Right renal cortex interstitium (tissue), 3 donors: ENCODE measurements around the gene ITGA7. TPM values are rescaled to one million over a fixed set of nuclear protein-coding genes. Genes with fewer than 3 reads are reported as not detected.

Experiments used
- DNase-seq, 3 donors: peaks; one replicate each; pipeline ENCODE4 v3.0.0-alpha.2; 2013; ENCODE audit warnings: low read depth in 3 of 3, low spot score in 2 of 3
- polyA plus RNA-seq, 3 donors: library from polyadenylated mRNA; unstranded; fragments of 120-200 nt; gene quantifications; one replicate each; pipeline ENCODE4 v1.2.1, GENCODE V29; 2013; ENCODE audit not compliant: insufficient read length in 3 of 3

Gene ITGA7
- polyA plus RNA-seq, 3 donors = 22.3 to 27.7 (median 22.5) TPM

DNA sequence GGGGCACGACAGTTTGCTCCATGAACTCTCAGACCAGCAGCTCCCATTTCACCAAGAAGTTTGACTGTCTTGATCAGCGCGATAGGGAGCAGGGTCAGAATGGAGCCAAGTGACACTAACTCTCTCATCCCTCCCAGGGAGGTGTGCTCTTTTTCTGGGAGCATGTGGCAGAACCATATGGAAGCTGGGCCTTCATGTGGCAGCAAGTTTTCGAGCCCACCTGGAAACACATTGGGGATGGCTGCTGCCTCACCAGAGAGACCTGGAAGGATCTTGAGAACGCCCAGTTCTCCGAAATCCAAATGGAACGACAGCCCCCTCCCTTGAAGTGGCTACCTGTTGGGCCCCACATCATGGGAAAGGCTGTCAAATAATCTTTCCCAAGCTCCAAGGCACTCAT is 24.0 kb downstream of the ITGA7 start:
- no peak for DNase-seq

DNA sequence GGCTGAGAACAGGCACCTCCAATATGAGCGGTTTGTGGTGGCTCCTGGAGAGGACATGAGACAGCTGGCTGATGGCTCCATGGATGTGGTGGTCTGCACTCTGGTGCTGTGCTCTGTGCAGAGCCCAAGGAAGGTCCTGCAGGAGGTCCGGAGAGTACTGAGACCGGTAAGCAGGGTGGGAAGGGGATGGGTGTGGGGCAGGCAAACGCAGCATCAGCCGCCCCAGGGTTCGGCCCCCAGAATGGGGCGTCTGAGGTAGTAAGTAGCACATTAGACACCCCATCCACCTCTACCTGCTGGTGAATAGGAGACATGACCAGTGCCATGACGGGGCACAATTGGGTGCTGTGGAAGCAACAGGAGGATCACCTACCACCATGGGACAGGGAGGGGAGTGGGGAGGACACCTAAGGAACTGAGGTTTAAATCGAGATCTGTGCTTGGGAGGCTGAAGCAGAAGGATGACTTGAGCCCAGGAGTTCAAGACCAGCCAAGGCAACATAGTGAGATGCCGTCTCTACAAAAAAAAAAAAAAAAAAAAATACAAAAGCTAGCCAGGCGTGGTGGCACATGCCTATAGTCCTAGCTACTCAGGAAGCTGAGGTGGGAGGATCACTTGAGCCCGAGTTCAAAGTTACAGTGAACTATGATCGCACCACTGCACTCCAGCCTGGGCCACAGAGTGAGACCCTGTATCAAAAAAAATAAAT is 25.5 kb downstream of the ITGA7 start:
- DNase-seq = no peak

DNA sequence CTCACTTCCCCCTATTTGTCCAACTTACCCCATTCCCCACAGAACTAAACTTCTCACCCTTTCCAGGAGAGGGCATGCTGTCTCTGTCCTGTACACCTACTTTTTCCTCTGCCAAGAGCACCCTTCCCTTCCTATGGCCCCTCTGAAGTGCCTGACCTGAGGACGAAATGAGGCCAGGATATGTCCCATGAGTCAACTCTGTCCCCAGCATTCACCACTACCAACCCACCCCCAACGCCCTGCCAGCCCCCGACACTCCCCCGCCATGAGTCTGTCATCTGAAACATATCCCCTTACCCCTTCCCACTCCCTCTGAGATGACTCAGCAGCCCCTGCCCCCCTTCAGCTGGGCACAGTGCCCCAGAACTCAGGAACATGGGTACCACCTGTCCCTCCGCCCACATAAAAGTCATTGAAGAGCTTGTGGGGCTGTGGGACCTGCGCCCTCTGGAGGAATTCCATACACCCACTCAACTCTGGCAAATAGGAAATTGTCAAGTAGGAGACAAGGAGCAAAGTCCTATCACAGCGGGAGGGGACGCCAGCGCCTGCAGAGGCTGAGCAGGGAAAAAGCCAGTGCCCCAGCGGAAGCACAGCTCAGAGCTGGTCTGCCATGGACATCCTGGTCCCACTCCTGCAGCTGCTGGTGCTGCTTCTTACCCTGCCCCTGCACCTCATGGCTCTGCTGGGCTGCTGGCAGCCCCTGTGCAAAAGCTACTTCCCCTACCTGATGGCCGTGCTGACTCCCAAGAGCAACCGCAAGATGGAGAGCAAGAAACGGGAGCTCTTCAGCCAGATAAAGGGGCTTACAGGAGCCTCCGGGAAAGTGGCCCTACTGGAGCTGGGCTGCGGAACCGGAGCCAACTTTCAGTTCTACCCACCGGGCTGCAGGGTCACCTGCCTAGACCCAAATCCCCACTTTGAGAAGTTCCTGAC is 26.3 kb downstream of the ITGA7 start:
- peak; percentile 33 to 65 (median 49) for DNase-seq

DNA sequence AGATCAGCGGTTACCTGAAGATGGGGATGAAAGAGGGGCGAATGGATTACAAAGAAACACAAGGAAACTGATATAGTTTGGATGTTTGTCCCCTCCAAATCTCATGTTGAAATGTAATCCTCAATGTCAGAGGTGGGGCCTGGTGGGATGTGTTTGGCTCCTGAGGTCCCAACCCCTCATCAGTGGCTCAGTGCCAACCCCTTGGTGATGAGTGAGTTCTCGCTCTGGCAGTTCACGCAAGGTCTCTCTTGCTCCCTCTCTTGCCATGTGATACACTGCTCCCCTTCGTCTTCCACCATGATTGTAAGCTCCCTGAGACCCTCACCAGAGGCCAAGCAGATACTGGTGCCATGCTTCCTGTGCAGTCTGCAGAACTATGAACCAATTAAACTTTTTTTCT is 28.0 kb downstream of the ITGA7 start:
- no peak for DNase-seq

DNA sequence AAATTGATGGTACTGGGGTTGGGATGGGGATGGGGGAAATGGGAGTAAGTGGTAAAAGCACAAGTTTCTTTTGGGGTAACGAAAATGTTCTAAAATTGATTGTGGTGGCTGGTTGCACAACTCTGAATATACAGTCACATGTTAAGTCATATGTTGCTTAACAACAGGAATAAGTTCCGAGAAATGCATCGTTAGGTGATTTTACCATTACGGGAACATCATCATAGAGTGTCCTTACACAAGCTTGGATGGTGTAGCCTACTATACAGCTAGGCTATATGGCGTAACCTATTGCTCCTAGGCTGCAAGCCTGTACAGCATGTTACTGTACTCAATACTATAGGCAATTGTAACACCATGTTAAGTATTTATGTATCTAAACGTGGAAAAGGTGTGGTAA is 31.0 kb downstream of the ITGA7 start:
- no peak for DNase-seq

DNA sequence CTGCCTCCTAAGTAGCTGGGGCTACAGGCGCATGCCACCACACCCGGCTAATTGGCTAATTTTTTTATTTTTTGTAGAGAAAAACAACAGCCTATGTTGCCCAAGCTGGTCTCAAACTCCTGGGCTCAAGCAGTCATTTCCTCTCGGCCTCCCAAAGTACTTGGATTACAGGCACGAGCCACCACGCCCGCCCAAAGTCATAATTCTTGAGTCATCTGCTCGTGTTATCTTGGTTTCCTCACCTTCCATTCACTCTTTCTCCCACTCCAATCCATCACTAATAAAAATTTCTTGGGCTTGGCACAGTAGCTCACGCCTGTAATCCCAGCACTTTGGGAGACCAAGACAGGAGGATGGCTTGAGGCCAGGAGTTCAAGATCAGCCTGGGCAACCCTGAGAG is 32.0 kb downstream of the ITGA7 start:
- DNase-seq = no peak

DNA sequence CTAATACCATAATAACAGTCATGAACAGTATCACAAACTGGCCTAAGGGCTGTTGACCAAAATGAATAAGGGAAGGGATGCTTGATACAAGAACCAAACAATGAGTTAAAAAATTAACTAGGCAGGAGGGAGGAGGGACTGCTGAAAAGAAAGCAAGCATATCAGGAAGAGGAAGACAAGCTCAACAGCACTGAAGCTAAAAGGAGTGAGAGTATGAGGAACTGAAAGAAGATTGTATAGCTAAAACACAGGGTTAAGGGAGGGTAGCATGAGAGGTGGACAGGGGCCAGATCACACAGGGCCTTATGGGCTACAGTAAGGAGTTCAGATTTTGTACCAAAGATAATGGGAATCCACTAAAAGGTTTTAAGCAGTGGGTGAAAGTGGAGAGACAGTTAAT is 34.1 kb downstream of the ITGA7 start:
- DNase-seq = no peak

DNA sequence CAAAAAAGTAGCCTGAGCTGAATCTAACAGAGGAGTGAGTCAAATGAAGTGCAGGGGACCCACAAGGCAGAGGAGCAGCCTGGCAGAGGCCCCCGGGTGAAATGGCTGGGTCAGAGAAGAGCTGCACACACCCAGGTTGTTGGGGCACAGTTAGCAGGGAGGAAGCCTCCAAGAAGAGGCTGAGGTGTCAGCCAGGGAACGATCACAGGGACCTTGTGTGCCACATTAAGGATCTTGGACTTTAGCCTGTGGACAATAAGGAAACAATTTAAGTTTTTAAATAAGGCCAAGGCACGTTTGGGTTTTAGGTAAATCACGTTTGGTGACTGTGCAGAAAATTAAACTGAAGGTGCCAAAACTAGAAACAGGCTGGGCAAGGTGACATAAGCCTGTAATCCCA is 36.0 kb downstream of the ITGA7 start:
- DNase-seq = no peak

DNA sequence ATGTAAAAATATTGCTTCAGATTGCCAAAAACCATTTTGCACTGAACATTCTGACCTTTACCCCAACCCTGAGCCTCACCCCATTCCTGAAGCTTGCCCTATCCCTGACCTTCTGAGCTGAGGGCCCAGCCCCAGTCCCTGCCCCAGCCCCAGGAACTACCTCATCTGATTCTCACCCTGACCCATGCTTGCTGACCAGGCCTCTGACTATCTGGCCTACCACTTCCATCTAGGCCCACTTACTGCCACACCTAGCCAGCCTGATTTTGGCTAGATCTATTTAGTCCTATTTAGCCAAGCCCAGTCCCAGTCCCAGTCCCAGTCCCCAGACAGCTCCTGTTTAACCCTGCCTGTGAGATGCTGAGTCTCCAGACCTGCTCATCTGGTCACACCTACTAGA is 37.4 kb downstream of the ITGA7 start:
- DNase-seq = no peak

DNA sequence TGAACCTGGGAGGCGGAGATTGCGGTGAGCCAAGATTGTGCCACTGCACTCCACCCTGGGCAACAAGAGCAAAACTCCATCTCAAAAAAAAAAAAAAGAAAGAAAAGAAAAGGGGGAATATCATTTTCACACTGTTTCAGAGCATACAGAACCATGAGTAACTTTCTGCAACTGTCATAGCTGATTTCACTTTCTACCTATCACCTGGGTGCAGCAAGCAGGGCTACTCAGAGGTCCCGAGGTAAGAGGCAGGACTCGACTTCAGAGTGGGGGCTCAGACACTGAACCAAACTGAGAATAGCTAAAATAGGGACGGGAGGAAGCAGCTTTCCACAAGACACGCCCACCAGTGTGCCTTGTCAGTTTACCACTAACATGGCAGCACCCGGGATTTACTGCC is 41.2 kb downstream of the ITGA7 start:
- DNase-seq = no peak

DNA sequence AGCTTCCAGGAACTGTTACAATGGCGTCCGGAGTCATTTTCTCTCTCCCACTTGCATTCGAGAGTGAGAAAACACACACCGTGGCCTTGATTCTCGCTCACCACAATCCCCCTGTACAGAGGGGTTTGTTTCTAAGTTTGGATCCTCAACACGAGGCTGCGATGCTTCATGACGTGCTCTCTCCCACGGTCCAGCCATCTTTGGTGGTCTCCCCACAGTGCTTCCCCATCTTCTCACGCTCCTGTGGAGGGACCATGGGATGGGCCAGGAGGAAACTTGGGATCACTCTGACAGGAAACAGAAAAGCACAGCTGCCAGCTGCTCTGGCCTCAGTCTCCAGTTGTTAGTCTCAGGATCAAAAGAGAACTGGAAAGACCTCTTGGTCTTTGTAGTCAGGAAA is 42.9 kb downstream of the ITGA7 start:
- no peak for DNase-seq

DNA sequence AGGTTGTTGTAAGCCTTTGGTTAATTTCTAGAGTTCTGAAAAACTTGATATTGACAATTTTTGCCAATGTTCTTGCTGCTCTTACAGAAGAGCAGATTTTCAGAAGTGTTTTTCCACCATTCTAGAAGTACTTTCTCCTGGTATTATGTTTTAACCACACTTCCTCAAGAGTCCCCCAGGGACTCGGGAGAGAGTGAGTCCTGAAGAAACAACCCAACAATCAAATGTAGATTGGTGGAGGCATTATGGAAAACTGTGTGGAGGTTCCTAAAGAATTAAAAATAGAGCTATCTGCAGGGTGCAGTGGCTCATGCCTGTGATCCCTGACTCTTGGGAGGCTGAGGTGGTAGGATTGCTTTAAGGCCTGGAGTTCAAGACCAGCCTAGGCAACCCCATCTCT is 44.3 kb downstream of the ITGA7 start:
- no peak for DNase-seq

DNA sequence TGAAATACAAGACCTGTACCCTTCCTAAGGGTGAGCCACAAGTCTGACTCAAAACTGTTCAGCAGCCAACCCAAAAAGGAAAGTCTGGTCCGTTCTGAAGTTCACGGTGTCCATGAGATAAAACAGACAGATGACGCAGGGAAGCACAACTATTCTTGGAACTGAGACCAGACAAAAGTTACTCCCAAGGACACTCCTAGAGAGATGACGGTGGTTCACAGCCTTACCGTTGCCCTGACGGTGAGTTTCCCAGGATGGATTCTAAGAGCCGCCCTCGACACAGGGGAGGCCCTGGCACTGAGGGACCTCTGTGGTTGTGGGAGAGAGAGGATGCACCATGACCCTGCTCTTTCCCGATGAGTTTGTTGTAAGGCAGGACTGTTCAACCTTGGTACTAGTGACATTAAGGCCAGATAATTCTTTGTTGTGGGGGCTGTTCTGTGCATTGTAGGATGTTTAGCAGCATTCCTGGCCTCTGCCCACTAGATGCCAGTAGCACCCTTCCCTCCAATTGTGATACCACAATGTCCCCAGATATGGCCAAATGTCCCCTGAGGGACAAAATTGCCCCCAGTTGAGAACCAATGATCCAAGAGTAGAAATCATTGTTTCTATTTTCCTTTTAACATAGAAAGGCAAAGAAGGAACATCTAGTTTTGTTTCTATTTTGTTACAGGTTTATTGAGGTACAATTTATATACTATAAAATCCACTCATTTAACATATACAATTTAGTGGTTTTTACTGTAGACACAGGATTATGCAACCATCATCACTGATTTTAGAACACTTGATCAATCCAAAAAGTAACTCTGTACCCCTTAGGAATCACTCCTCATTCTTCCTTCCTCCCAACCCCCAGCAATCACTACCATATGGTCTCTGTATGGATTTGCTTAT is 48.0 kb downstream of the ITGA7 start:
- no peak for DNase-seq

DNA sequence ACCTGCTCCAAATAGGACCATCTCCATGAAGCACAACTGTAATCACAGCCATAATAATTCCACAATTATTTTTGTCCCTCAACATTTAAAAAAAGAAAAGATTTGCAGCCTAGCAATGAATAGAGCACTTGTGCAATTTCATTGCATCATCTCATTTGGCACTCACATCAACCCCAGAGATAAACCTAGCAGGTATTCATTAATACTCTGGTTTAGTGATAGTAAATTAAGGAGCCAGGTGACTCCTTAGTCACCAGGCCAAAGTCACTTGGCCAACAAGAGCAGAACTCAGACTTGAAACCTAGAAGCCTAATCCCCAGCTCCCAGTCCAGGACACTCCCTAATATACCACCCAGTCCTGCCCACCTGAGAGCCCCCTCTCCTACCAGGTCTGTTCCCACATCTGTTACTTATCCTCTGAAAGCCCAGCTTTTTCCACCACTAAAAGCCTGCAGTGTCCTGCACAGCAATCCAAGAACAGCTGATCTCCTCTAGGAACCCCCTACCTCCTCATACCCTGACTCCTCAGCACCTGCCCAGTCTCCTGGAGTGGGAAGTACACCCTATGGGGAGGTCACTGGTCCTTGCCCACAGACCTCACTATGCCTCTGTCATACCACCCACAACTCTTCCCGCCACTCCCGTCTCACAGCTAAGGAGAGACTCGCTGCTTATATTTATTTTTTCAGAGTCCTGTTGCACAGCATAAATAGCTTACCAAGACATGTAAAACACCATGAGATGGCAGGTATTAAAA is 48.9 kb downstream of the ITGA7 start:
- DNase-seq = no peak

DNA sequence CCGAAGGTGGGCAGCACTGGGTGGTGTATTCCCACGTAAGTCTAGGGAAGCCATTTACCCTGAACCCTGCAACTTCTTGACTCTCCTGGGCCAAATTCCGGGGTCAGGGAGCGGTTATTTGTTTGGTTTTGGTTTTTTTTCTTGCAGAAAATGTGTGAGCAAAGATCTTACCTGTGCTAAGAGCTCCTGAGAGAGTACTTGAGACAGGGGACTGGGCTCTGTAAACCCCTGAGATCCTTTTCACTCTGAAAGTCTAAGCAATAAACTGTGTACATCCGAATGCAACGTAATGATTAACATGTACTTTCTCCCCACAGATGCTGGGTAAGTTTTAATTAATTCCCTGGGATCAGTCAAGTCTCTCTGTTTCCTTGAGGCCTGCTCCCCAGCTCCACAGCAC is 49.5 kb downstream of the ITGA7 start:
- no peak for DNase-seq

DNA sequence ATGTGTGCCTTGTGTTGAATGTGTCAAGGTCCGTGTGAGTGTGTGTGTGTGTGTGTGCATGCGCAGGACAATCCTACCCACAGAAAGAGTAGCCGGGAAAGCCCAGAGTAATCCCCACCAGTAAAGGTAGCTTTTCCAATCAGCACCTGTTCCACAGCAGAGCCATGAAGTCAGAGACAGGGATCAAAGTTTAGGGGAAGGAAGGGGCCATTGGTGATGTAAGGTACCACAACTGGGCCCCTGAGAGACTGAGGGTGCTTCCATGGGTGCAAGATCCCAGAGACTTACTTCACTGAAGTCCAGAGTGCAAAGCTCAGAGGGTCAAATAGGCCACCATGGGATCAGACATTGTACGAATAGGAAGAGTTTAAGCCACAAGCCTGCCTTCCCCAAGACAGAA is 50.5 kb downstream of the ITGA7 start:
- no peak for DNase-seq

DNA sequence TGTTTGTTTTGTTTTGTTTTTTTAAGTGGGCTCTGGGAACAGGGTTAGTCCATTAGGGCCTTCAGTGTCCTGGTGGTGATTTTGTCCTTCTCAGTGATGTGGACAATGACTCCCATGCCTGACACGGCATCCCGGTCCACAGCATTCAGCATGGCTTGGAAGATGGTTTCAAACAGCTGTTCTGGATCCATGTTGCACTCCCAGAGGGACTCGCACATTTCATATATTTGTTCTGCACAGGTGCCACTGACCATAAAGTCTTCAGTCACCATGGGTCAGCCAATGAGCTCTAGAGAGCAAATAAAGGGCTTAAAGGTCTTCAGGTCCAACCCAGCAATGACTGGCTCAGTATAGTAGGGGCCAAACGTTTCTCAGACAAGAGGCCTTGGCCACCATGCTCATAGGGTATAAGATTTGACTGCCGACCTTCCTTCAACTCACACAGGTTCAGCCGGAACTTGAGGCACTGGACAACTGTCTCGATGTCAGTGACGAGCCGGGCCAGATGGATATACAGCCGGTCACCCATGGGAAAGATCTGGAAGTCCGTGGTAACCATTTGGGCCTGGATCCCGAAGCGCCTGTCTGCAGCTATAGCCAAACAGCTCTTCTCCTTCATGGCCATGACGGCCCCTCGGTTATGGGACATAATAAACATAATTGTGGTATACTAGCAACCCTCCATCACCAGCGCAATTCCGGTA is 53.0 kb downstream of the ITGA7 start:
- DNase-seq = no peak

DNA sequence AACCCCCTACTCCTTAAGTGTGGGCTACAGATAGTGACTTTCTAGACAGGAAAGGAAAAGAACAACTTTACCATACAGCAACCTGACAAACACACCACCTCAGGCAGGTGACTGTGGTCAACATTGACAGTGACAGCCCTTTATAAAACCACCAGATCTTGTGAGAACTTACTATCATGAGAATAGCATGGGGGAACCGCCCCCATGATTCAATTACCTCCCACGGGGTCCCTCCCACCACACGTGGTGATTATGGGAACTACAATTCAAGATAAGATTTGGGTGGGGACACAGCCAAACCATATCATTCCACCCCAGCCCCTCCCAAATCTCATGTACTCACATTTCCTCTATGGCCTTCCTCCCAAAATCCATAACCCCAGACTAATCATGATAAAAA is 54.7 kb downstream of the ITGA7 start:
- DNase-seq = no peak

DNA sequence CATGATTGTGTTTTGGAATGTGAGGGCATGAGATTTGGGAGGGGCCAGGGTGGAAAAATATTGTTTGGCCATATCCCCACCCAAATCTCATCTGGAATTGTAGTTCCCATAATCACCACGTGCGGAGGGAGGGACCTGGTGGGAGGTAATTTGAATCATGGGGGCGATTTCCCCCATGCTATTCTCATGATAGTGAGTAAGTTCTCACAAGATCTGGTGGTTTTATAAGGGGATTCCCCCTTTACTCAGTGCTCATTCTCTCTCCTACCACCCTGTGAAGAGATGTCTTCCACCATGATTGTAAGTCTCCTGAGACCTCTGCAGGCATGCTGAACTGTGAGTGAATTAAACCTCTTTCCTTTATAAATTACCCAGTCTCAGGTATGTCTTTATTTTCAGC is 55.4 kb downstream of the ITGA7 start:
- no peak for DNase-seq

DNA sequence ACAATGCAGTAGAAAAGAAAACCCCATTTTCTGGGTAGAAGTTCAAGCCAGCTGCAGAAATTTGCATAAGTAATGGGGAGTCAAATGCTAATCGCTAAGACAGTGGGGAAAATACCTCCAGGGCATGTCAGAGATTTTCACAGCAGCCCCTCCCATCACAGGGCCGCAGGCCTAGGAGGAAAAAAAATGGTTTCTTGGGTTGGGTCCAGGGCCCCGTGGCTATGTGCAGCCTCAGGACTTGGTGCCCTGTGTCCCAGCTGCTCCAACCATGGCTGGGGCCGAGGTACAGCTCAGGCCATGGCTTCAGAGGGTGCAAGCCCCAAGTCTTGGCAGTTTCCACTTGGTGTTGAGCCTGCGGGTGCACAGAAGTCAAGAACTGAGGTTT is 56.4 kb downstream of the ITGA7 start:
- no peak for DNase-seq
